ENCODE data around the gene GPRASP1. TPM values are rescaled to one million over a fixed set of nuclear protein-coding genes. Genes with fewer than 3 reads are reported as not detected.

Gene GPRASP1
- total RNA-seq, 4 donors from 2014 or later, result 10.8 to 33.8 (median 22.0) TPM

- Histone ChIP-seq H3K36me3 (no peaks in the 10 kb centered on the region), H3K27me3 (no peaks in the 10 kb centered on the region), H3K4me1 (no peaks in the 10 kb centered on the region), H3K27ac (no peak overlapping the region), H3K9me3 (no peaks in the 10 kb centered on the region), H3K4me3 (no peak overlapping the region)
- no peak for TF ChIP-seq EP300 (IDR thresholded peaks at IDR 0.05)
- no peak for TF ChIP-seq POLR2A (IDR thresholded peaks at IDR 0.05)
- TF ChIP-seq POLR2AphosphoS5 (IDR thresholded peaks at IDR 0.05), result no peak
- no peak for TF ChIP-seq CTCF (IDR thresholded peaks at IDR 0.05)
- ATAC-seq, result no peak
Observed at GRCh38 chrX:102697494-102697893, 46.2 kb downstream of the GPRASP1 start.

Small RNA genes within 50 kb of the gene (small RNA-seq; reads per million reads assigned to genes)
- gene RNU6-589P, result 0 reads per million in 4 donors

Other genes starting within 250 kb of the GPRASP1 start
- gene NXF2B, start 211.5 kb upstream of the GPRASP1 start, total RNA-seq, result not detected
- gene TCP11X2, start 179.7 kb upstream of the GPRASP1 start, total RNA-seq, result not detected
- gene TMSB15A, start 134.7 kb upstream of the GPRASP1 start, total RNA-seq, result 1 to 10 TPM in 1 of 4 donors, not detected in 3; 2.0 TPM
- 10 to 100 TPM in 3 of 4 donors, 1 to 10 TPM in 1; 4.6 to 16.4 (median 10.7) TPM for gene ARMCX5, start 52.0 kb upstream of the GPRASP1 start, total RNA-seq
- gene GPRASP2, start 61.0 kb downstream of the GPRASP1 start, total RNA-seq, result 10 to 100 TPM; 12.6 to 14.3 (median 13.4) TPM
- 1 to 10 TPM; 4.8 to 5.9 (median 5.0) TPM for gene GPRASP3, start 69.3 kb downstream of the GPRASP1 start, total RNA-seq

All from gastroesophageal sphincter (tissue), 4 donors.